ENCODE measurements around the gene KAZN. TPM values are rescaled to one million over a fixed set of nuclear protein-coding genes. Genes with fewer than 3 reads are reported as not detected.

The KAZN gene
- total RNA-seq, 1 donor from 2014 or later, result 9.4 TPM

DNA sequence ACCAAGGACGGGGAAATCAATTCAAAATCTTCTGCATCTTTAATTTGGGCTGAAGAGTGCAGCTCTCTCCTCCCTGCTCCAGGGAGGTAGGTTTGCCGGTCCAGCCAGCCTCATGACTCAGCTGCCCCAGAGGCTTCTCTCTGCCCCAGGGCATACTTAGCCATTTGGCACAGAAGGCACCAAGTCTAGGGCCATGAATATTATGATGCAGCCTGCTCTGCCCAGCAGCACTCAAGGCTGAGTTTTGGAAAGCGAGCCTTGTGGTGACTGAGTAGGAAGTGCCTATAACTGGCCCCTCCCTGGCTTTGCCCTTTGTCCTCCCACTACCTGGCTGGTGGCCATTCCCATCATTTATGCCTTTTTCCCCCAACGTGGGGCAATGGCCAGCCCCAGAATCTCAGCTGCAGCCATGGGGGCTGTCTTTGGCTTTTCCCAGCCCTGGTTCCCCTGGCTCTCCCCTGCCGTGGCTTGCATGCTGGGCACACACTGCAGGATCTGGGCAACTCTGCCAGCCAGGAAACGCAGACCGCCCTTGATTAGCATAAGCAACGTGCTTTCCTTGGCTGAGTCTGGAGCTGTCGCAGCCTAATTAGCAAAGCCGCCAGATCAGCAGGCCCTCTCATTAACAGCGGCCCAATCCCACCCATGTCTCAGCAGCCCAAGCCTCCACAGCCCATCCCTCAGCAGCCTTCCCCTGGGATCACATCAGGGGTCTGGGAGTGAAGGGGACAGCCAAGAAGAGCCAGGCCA is 296.5 kb downstream of the KAZN start:
- DNase-seq (ENCODE audit: low read depth) (no peak), FAIRE-seq (no peak)
- TF ChIP-seq CTCF (IDR thresholded peaks at IDR 0.05; ENCODE audit: insufficient read depth, low read depth, low read length) (no peak), EZH2 (IDR thresholded peaks at IDR 0.05; ENCODE audit: insufficient read depth, low read length) (no peak)
- H4K20me1 ChIP-seq (ENCODE audit: insufficient read depth, low read length), result no peaks in the 10 kb centered on the region
- Mint-ChIP-seq H3K27ac (ENCODE audit: unreplicated experiment) (no peak overlapping the region), H3K27me3 (ENCODE audit: low read depth, unreplicated experiment) (peaks cover 28% of the 10 kb centered on the region), H3K36me3 (ENCODE audit: low read depth, unreplicated experiment) (no peaks in the 10 kb centered on the region), H3K4me1 (ENCODE audit: low read depth, unreplicated experiment) (peaks cover 12% of the 10 kb centered on the region), H3K9me3 (ENCODE audit: unreplicated experiment) (peaks cover 9% of the 10 kb centered on the region), H3K4me3 (ENCODE audit: unreplicated experiment) (no peak overlapping the region)
- peaks cover 2% of the 10 kb centered on the region for H3K27me3 ChIP-seq (ENCODE audit: insufficient read depth, low read length)
- no peak overlapping the region for H3K27ac ChIP-seq (ENCODE audit: low read depth, low read length)
- no peaks in the 10 kb centered on the region for H3K36me3 ChIP-seq (ENCODE audit: insufficient read depth, low read length)
- no peaks in the 10 kb centered on the region for H3K79me2 ChIP-seq (ENCODE audit: insufficient read depth, low read length)
- no peaks in the 10 kb centered on the region for H3K4me1 ChIP-seq (ENCODE audit: insufficient read depth, low read length)
- no peak overlapping the region for H3K4me2 ChIP-seq (ENCODE audit: low read length)
- no peaks in the 10 kb centered on the region for H3K9me3 ChIP-seq (ENCODE audit: insufficient read depth, low read depth, low read length)
- H3K4me3 ChIP-seq (ENCODE audit: insufficient read depth, low read depth, low read length), result no peak overlapping the region
- H2AFZ ChIP-seq (ENCODE audit: low read depth, low read length), result no peak overlapping the region
- no peak overlapping the region for H3K9ac ChIP-seq (ENCODE audit: low read length)

GRCh38 chr1:14895727-14896126 is 297.2 kb downstream of the KAZN start:
- H3K4me2 ChIP-seq (ENCODE audit: low read length), result no peak overlapping the region
- no peaks in the 10 kb centered on the region for H3K27me3 ChIP-seq (ENCODE audit: insufficient read depth, low read length)
- no peak overlapping the region for H3K27ac ChIP-seq (ENCODE audit: low read depth, low read length)
- no peak overlapping the region for H3K9ac ChIP-seq (ENCODE audit: low read length)
- H3K36me3 ChIP-seq (ENCODE audit: insufficient read depth, low read length), result no peaks in the 10 kb centered on the region
- DNase-seq (ENCODE audit: low read depth), result no peak
- FAIRE-seq, result no peak
- Mint-ChIP-seq H3K27ac (ENCODE audit: unreplicated experiment) (no peak overlapping the region), H3K9me3 (ENCODE audit: unreplicated experiment) (peaks cover 9% of the 10 kb centered on the region), H3K4me1 (ENCODE audit: low read depth, unreplicated experiment) (peaks cover 12% of the 10 kb centered on the region), H3K27me3 (ENCODE audit: low read depth, unreplicated experiment) (peaks cover 30% of the 10 kb centered on the region), H3K4me3 (ENCODE audit: unreplicated experiment) (no peak overlapping the region), H3K36me3 (ENCODE audit: low read depth, unreplicated experiment) (no peaks in the 10 kb centered on the region)
- H3K4me3 ChIP-seq (ENCODE audit: insufficient read depth, low read depth, low read length), result no peak overlapping the region
- TF ChIP-seq EZH2 (IDR thresholded peaks at IDR 0.05; ENCODE audit: insufficient read depth, low read length) (no peak), CTCF (IDR thresholded peaks at IDR 0.05; ENCODE audit: insufficient read depth, low read depth, low read length) (no peak)
- H3K4me1 ChIP-seq (ENCODE audit: insufficient read depth, low read length), result no peaks in the 10 kb centered on the region
- H3K9me3 ChIP-seq (ENCODE audit: insufficient read depth, low read depth, low read length), result no peaks in the 10 kb centered on the region
- H3K79me2 ChIP-seq (ENCODE audit: insufficient read depth, low read length), result no peaks in the 10 kb centered on the region
- H2AFZ ChIP-seq (ENCODE audit: low read depth, low read length), result no peak overlapping the region
- H4K20me1 ChIP-seq (ENCODE audit: insufficient read depth, low read length), result no peaks in the 10 kb centered on the region
